DMS79 (cell line): ENCODE measurements around the gene MFAP4.
"Not testable (repeated sequence)": the region's sequence is repeated elsewhere in the genome, so short reads cannot be mapped to it uniquely, and the experiment has no call there.

Experiments used
- DNase-seq: peaks from one replicate; lab custom pipeline; 2025; lab: John Stamatoyannopoulos, UW

The MFAP4 gene

DNA sequence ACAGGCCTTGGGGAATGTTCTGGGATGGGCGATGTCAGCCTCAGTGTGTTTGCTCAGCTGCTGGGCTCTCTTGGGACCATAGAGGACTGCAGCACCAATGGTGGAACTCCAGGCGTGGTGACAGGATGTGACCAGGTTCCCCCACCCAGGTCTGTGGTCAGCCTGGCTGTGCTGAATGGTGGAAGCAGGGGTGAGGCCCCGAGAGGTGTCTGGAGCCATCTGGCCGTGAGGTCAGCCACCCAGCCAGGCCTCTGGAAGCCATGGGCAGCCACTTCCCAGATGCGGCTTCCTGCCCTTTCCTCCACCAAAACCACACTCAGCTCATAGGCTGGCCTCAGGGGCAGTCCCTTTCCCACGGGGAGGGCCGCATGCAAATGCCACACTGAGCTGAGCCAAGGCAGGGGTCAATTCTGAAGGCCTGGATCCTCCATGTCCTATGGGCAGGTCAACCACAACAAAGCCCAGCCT, 16.5 kb downstream of the MFAP4 start:
- no peak for DNase-seq

DNA sequence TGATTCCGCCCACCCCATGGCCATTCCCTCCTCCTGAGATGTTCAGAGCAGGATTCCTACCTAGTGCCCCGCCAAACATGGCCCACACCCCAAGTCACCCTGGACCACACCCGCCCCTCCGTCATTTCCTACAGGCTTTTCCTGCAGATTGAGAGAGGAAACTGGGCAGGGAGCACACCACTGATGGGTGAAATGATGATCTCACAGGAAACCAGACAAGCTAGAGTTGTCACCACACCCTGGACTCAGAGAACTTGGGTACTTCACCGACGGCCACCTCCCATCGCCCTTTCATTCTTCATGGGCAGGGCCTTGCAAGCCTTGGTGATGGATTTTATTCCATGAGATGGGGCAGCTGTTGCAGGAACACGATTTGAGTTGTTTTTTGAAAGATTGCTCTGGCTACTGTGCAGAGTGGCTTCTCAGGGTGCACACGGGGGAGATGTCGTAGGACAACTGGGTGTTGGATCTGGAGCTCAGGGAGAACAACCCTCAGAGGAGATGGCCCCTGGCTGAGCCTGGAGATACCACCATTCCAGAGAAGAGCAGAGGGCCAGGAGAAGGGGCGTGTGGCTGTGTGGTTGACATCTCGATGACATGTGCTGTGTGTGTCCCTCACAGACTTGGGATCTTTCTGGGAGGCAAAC, 17.0 kb downstream of the MFAP4 start:
- DNase-seq: no peak

DNA sequence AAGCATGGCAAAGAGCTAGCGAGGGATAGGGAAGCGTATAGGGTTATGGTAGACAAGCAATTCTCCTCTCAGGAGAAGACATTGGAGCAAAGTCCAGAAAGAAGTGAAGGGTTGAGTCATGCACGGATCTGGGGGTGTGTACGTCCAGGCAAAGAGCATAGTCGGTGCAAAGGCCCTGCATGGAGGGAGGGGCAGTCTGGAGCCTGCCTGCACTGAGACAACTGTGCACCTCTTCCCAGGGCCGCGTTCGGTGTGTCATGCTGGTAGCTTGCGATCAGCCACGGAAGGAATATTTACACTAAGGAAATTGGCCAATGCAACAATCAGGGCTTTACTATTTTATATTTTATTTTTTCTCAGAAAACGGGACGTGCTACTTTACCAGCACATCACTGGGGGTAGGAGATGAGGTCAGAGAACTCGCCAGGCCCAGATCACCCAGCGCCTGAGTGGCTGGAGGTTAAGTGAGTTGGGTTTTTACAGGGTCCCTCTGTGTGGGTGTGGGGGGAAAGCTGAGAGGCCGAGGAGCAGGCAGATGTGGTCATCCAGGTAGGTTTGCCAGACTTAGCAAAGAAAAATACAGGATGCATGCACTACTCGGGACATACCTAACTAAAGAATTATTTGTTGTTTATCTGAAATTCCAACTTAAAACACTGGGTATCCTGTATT, 17.7 kb downstream of the MFAP4 start:
- no peak for DNase-seq

DNA sequence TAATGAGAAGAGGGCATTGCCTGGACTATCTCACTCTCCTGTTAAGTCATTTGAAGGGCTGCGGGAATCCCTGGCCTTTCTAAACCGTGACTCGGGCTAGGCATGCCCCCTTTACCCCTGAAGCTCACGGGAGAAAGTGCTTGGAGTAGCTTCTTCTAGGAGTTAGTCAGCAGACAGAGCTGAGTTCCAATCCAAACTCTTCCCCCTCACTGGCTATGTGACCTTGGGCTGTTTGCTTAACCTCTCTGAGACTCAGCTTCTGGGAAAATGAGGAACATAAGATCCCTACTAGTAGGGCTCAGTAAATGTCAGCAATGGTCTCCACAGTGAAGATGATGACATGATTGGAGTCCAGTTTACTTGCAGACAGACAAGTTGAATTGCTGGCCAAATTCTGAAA, 18.8 kb downstream of the MFAP4 start:
- no peak for DNase-seq

DNA sequence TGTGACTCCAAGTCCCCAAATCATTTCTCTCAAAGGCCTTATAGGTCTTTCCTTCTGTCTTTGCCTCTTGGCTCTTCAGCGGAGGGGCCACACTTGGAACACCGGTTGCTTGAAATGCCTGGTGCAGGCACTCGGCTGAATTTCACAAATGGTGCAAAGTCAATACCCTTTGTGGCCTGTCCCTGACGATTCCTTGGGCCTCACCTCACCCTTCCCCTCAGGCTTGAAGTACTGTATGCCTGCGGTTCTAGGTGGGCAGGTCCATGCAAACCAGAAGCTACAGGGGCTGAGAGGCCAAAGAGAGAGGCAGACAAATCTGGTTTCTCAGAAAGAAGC, 20.4 kb downstream of the MFAP4 start:
- DNase-seq: no peak

DNA sequence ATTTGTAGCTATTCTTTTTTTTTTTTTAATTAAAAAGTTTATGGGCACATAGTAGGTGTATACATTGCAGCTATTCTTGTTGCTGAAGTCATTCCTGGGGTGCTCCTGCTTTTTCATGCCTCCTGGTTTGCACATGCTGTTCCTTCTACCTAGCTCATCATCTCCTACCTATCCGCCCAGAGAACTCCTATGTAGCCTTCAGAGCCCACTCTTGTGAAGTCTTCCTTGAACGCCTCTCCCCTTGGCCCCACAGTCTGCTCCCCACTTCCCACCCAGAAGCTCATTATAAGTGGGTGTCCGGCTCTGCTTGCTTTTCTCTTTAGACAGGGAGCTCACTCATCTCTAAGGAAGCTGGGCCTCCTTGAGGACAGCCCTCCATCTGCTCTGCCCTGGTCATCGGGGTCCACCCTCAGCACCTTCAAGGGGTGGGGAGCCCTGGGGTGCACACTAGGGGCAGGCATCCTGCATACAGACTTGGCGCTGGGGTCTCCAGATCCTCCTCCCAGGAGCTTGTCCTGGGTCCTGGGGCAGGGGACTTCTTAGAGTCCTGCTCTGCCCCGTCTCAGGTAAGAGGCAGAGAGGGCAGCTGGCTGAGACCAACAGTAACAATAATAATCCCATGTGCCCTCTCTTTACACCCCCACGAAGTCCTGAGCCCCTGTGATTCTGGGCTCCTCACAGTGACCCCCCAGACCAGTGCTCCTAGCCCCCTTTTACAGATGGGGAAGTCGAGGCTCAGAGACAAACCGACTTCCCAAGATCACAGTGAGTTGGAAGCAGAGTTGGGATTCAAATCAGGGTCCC, 21.0 kb downstream of the MFAP4 start:
- no peak for DNase-seq

DNA sequence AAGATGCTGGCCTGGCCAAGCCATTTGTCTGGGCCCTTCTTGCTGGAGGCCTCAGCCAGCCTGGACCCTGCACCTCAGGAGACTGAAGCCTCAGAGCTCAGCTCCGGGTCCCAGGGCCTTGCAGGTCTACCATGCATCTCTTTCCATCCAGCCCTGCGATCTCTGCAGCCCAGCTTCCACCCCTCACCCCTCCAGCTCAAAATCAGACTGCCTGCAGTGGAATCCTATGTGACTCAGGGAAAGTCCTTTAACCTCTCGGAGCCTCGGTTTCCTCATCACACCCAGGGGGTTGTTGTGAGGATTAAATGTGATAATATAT, 21.5 kb downstream of the MFAP4 start:
- DNase-seq: no peak

DNA sequence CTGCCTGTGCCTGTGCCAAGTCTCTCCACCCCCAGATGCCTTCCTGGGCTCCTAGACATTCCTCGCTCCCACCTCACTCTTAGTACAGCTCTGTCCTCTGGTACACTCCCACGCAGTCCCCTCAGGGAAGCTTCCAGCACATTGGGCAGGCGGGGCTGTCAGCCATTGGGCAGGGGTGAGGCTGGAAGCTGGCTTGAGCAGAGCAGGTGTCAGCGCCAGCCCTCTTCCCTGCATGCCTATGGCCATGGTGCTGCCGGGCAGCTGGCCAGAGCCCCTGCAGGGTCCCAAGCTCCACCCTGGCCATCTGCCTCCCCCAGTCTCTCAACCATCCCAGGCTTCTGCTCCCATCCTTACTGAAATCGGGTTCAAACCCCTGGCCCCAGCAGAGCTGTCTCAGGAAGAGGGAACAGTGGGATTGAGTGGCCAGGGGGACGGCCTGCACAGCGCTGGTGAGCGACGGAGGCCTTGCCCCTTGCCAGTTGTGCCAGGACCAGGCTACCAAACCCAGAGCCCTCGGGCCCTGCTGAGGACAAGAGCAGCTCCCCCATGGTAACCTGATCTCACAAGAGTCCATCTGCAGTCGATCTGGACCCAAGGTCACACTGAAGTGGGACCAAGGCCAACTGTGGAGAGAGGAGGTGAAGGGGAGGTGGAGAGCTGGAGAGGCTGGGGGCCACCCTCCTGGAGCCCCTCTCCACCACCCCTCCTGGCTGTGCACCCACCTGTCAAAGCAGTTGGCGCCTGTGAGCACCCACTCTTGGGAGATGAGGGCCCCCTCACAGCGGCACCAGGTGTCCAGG, 22.1 kb downstream of the MFAP4 start:
- DNase-seq: no peak

DNA sequence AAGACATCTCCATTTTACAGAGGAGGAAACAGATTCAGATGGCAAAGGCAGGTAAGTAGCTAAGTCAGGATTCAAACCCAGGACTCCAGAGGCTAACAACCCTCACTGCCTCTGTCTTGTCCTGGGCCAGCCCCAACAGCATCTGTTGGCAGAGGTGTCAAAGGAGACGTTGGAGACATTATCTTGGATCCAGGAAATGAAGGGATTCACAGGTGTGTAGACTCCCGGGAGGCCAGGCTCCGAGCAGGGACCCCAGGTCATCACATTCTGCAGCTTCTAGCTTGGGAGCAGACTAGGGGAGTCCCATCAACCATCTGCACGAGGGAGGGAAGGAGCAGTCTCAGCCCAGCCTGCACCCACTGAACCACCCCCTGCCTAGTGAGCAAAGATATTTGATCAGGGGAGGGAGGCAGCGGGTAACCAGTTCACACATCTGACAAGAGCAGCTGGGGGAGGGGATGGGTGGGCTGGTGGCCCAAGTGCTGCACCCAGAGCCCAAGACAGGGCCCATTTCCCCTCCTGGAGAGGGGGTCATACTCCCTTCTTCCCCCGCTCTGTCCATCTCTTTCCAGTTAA, 23.4 kb downstream of the MFAP4 start:
- DNase-seq: no peak

DNA sequence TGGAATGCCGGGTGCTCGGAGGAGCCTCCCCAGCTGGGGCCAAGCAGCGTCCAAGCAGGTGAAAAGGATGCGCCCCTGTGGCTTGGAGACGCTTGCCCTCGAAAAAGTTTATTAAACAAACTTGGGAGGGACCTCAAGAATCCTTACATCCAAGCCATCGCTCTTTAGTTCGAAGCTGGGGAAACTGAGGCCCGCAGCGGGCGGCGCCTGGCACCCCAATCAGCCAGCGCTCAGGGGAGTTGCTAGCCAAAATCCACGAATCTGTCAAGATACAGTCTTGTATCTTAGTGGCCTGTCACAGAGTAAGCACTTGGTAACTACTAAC, 23.9 kb downstream of the MFAP4 start:
- DNase-seq: no peak

DNA sequence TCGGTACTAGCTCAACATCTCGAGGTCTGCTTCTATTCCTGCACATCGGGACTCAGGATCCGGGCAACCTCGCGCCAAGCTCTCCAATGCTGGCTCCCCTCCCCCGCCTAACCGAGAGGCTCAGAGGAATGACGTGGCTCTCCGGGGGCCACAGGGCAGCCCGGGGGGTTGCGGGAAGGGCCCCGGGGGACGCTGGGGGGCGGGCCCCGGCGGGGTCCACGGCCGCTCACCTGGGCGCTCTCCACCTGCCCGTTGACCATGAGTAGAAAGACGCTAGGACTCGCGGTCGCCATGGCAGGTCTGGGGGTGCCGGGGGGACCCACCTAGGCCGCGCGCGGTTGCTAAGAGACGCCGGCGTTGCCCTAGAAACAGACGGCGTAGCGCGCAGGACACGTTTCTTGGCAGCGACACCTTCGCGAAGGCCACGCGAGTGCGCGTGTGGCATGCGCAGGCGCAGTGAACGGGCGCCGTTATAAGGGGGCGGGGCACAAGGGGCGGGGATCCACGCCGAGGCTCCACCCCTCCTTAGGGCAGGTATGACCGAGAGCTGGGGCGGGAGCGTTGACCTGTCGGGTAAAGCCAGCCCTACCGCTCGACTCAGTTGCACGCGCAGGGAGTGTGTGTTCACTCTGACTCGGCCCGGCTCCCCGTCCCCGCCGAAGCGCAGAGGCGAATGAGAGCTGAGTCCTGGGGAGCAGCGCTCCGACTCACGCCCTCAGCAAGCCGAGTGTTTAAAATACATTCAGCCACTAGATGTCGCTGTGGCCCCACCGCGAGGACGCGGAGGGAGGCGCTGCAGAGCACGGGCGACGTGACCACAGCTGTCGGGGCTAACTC, 24.5 kb downstream of the MFAP4 start, which contains the start of gene B9D1:
B9D1 (minus strand) TSS at position 447 of the 837 bp plus-strand sequence; CDS start at position 293, 154 bp downstream.
- peak; percentile 69 for DNase-seq

DNA sequence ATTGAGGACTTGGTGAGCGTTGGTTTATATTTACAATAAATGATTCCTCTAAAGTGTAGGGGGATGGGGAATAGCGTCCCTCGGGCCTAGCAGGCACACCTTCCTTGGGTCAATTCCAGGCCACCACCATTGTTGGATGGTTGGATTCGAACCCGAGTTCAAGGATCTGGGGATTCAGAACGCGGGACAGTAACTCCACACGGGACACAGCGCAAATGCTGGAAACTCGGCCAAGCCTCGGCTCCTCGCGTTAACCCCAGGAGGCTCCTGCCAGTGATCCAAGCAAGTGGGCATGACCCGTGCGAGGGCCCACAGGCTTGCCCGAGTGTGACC, 25.1 kb downstream of the MFAP4 start:
- DNase-seq: no peak

DNA sequence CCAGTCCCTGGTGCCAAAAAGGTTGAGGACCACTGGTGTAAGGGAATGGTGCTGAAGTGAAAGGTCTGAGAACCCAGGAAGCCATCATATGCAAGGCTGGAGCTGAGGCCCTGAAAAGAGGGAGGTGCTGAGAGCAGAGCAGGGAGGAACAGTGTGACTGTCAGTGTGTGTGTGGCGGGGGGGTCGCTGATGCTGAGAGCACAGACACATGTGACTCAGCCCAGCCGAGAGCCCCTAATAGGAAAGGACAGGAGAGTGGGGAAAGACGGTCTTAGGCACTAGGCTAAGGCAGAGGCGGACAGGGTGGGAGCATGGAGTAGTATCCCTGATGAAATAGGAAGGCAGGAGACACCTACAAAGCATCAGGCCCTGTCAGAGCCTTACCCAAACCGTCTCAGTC, 25.7 kb downstream of the MFAP4 start:
- DNase-seq: no peak

DNA sequence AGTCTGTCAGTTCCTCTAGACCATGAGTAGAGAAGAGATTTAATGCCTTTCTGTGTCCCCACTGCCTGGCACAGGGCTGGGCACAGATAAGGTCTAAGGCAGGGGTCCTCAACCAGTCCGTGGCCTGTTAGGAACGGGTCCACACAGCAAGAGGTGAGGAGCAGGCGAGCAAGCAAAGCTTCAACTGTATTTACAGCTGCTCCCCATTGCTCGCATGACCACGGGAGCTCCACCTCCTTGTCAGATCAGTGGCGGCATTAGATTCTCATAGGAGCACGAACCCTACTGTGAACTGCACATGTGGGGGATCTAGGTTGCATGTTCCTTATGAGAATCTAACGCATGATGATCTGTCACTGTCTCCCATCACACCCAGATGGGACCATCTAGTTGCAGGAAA, 26.2 kb downstream of the MFAP4 start:
- no peak for DNase-seq

DNA sequence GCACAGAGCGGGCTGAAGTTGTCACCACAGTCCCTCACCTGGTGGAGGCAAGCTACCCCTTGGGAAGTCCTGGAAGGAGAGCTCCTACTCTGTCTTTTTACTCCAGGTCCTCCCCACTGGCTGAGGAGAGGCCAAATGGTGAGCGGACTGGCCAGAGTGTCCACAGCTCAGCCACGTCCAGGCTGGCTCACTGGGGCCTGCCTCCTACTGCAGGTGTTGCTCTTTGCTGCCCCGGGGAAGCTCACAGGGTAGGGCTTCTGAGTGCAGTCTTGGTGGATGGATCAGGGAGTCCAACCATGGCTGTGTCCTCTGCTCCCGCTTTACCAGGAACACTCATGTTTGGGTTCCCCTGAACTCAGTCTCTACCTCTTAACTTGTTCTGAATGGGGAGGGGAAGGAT, 27.1 kb downstream of the MFAP4 start:
- no peak for DNase-seq

DNA sequence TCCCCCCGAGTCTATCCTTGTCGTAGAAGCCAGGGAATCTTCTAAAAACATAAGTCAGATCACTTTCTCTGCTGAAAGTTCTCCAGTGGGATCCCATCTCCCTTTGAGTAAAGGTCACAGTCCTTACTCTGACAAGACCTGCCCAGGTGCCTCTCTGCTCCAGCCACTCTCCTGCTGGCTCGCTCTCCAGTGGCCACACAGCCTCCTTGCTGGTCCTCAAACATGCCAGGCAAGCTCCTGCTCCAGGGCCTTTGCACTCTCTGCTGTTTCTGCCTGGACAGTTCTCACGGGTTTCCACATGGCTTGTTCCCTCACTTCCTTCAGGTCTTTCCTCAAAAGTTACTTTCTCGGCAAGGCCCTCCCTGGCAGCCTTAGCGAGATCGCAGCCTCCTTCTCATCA, 27.8 kb downstream of the MFAP4 start:
- no peak for DNase-seq

DNA sequence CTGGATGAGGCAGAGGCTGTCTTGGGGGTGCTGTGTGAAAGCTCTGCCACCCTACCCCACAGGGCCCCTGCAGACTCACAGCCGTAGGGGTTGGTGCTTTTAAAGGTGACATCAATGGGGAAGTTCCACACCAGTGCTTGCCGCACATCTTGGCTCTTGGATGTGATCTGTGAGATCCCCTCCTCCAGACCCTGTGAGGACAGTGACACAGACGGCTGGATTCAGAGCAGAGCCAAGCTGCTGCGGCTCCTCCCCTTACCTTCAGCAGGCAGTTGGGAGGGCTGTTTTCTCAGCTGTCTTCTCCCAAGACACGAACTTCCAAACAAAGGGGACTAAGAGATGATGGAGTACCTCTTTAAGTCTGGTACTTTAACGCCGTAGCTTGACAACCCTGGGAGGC, 29.2 kb downstream of the MFAP4 start:
- no peak for DNase-seq

DNA sequence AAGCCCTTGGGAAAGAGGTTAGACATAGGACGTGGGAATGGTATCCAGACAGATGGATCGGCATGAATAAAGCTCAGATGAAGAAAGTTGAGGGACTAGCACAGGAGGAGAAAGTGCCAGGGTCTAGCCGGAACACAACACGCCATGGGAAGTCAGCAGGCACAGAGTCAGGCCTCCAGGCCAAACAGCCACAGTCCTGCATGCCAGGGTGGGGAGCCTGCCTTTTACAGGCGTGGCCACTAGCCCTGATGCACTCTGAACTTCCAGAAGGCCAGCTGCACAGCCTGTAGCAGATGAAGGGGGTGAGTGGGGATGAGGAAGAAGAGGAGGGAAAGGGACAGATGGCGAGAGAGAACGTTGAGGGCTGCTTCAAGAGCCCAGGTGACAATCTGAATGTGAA, 29.6 kb downstream of the MFAP4 start:
- no peak for DNase-seq

DNA sequence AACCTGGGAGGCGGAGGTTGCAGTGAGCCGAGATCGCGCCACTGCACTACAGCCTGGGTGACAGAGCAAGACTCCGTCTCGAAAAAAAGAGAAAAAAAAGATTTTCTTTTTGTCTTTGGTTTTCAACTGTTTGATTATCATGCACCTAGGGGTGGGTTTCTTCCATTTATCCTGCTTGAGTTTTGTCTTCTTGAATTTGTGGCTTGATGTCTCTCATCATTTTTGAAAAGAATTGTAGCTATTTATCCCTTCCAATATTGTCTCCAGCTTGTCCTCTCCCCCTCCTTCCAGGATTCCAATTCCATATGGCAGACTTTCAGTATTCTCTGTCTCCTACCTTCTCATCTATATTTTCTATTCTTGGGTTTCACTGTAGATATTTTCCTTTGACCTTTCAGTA, 32.2 kb downstream of the MFAP4 start:
- DNase-seq: no peak

DNA sequence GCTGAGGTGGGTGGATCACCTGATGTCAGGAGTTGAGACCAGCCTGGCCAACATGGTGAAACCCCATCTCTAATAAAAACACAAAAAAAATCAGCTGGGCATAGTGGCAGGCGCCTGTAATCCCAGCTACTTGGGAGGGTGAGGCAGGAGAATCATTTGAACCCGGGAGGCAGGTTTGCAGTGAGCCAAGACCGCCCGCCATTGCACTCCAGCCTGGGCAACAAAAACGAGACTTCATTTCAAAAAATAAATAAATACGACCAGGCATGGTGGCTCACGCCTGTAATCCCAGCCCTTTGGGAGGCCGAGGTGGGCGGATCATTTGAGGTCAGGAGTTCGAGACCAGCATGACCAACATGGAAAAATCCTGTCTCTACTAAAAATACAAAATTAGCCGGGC, 33.6 kb downstream of the MFAP4 start:
- not testable (repeated sequence) for DNase-seq

DNA sequence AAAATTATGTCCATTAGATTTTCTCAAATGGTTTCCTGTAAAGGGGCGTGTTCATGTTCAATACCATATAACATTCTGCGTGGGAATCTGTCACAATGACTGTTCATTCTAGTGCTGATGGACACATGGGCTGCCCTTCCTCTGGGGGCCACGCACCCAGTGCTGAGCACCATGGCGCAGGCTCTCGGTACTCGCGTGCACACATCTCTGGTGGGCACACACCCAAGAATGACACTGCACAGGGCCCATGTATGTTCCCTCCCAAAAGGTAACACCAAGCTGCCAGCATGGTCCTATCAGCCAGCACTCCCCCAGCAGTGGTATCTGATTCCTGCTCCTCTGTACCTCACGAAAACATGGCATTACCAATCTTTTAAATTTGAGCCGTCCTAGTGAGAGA, 38.2 kb downstream of the MFAP4 start:
- DNase-seq: no peak
